H4 (cell line): ENCODE results near the gene CRCP. TPM values are rescaled to one million over a fixed set of nuclear protein-coding genes. Genes with fewer than 3 reads are reported as not detected.
"Not testable (repeated sequence)": the region's sequence is repeated elsewhere in the genome, so short reads cannot be mapped to it uniquely, and the experiment has no call there.

Experiments
- DNase-seq: peaks from one replicate; pipeline ENCODE4 v3.0.0-alpha.2; 2015; ENCODE audit warnings: low spot score
- total RNA-seq: library from RNA; depleted of rRNA; stranded (reverse); fragments of >200 nt; shearing (Covaris generic); gene quantifications from 2 replicates; pipeline ENCODE4 v1.2.3, GENCODE V29; 2014; rRNA removed

The CRCP gene
- total RNA-seq, result 55.2 and 74.7 TPM in 2 replicates

DNA sequence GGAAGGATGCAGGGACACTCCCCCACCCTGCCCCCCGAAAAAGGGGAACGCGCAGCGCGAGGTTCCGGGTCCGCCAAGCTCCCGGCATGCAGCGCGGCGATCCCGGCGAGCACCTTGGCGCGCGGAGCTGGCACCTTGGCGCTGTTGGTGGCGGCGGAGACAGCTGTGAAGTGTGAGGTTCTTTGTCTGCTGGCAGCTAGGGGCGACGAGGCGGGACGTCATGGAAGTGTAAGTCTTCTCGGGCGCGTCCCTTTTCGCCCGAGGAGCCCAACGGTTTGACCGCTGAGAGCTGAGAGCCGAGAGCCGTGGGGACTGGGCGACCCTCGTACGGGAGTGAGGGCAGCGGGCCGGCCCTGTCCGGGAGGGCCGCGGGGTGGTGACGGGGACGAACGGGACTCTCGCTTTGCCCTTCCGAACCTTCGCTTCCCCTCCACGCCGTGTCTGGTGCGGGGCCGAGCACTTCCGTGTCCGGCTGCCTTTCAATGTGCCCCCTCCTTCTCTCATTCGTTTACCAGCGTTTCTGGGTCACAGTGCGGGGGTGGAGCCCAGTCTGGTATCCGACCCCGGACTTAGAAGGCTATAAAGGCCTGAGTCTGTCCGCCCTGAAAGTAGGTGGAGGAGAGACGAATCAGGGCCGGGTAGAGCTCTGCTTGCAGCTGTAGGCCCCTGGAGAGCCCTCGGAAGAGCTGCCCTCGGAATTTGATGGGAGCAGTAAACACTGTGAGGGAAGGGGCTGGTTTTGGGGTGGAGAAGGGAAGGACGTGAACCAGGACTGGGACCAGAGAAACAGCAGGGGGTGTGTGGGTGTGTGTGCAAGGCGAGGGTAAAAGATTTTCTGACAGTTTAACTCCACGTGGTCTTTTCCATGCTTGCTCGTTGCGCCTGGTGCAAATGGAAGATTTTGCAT lies at the start of gene CRCP:
Gene CRCP (plus strand): TSS at position 105 of the 907 bp plus-strand sequence. CDS start 116 bp downstream, at position 221.
- DNase-seq, result peak; percentile 79

DNA sequence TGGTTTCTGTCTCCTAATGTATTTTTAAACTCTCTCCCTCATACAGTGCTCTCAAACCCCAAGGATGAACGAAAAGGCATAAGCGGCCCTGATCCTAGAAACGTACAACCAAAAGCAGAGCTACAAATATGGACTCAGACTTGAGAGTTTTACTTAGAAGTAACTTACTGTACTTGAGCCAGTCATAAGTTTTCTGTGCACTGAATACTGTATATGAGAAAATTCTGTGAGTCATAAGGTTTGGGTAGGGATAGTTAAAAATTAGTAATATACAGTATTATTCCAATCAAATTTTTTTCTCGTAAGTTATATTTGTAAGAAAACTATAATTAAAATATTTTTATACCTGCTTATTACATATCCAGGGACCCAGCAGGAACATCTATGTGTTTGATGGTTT lies 44.9 kb upstream of the CRCP start:
- DNase-seq, result no peak

DNA sequence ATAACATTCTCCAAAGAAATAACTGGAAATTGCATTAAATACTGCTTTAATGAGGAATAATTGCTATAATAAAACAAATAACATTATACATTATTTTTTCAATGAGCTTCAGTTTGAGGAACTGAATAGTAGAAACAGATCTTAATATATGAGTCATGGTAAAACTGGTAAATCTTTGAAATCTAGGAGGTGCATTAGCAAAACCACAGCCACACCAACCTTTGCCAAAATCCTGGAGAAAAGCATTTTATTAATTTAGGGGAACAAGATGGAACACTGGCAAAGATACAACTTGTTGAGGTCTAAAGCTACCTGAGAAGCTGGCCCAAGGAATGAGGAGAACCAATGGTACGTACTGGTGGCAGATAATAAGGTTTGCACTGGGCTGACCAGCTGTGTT lies 44.4 kb upstream of the CRCP start:
- no peak for DNase-seq

DNA sequence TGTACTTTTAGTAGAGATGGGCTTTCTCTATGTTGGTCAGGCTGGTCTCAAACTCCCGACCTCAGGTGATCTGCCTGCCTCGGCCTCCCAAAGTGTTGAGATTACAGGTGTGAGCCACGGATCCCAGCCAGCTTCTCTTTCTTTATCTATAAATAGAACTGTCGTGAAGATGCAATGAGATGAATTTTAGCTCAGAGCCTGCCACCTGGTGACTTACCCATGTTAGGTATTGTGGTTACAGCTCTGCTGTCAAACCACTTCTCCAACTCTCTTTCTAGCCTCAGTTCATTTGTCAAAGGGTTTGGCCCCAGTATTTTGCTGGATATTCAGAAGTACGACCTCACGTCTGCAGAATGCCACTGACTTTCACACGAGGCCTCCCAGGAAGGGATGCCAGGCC lies 42.4 kb upstream of the CRCP start:
- DNase-seq, result not testable (repeated sequence)

DNA sequence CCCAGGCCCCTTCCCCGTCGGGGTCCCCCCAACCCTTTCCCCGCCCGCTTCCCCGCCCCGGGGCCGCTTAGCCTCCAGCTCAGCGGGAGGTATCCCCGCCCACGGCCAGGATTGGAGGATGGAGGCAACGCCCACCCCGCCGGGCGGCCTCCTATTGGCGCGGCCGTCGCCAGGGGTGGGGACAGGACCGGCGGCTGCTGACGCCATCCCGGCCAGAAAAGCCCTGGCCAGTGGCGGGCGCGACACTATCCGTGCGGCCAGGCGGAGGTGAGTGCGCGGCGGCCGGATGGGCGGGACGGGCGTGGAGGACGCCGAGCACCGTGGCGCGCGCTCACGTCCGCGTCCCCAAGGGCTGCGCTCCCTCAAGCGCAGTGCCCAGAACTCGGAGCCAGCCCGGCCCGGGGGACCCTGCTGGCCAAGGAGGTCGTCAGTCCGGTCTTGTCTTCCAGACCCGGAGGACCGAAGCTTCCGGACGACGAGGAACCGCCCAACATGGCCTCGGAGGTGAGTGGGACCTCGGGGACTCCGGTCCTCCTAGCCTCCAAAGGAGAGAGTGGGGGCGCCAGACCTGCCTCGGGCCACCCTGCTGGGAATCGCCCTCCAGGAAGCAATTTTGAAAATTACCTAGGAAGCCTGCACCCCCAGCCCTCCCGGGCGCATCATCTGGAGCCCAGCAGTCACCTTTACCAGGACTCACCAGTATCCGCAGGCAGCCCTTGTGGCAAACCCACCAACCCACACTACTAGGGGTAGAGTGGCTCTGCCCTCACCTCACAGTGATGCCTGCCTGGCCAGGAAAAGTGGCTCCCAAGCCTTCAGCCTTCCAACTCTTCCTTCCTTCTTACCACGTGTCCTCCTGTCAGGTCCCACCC lies 38.8 kb upstream of the CRCP start, which contains the start of gene ASL:
Gene ASL (plus strand): TSS at position 230 of the 872 bp plus-strand sequence. CDS start 263 bp downstream, at position 493.
- DNase-seq, result peak; percentile 90

DNA sequence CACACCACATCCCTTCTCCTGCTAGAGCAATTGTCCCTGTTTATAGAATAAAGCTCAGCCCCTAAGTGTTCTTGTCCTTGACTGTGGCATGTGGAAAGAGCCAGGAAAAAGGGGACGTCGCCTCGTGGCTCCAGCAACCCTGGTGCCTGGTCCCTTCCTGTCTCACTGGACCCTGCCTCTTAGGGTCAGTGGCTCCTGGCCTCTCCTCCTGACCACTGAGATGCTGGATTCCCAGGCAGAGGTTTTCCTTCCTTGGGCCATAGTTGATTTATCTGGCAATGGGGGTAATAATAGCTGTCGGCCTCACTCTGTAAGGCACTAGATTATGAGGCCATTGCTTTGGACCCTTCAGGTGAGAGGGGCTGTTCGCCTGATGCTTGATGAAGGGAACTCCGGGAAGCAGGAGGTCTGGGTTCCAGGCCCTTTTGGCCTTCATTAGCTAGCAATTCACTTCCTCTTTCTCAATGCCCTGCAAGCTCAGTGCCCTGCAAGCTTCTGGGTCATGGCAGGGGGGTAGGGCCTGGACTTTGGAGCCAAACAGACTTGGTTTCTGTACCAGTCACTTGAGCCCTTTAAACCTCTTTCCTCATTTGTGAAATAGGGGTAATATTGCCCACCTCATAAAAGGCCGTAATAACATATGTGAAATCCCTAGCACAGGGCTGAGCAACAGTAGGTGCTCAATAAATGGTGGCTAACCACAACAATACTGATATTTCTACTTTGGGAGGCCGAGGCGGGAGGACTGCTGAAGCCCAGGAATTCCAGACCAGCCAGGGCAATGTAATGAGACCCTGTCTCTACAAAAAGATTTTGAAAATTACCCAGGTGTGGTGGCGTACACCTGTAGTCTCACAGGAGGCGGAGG lies 38.0 kb upstream of the CRCP start:
- no peak for DNase-seq

DNA sequence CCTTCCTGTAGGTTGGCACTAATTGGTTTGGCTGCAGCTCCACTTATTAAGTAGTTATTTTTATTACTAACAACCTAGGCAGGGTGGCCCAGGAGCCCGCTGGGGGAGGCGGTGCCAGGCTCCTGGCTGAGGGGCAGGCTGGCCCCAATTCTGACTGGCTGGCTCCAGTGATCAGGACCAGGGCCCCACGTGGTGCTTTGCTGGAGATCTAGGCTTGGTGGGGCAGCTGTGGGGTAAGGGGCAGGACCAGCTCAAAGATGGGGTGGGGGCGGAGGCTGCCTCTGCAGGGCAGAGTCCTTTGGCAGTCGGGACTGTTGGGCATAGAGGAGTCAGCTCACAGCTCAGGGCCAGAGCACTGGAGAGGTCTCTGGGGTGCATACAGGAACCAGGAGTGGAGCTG lies 36.6 kb upstream of the CRCP start:
- DNase-seq, result no peak

DNA sequence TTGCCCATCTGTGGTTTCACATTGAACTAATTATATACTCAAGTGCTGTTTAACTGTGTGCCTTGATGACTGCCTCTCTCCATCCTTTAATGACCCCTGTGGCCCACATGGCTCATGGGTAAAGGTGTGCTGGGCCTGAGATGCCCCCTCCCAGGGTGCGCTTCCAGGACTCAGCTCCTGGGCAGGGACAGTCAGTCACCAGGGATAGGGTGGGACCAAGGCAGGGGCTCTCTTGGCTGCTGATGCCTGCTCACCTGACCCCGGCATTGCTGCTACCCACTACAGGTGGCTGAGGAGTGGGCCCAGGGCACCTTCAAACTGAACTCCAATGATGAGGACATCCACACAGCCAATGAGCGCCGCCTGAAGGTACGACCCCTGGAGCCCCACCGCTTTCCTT lies 32.6 kb upstream of the CRCP start:
- no peak for DNase-seq

DNA sequence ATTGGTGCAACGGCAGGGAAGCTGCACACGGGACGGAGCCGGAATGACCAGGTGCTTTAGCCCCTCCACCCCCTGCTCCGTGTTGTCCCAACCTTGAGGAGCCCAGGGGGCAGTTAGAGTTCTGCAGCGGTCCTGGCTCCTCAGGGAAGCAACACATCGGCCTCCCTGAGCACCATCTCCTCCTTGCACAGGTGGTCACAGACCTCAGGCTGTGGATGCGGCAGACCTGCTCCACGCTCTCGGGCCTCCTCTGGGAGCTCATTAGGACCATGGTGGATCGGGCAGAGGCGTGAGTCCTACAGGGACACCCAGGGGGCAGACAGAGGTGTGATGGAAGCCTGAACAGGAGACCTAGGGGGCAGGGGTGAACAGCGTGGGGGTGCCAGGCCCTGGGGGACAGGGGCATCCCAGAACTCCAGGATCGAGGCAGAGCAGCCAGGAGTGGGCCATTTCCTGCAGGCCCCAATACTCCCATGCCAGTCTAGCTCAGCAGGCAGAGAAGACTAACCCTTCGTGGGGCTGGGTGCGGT lies 31.7 kb upstream of the CRCP start:
- no peak for DNase-seq

DNA sequence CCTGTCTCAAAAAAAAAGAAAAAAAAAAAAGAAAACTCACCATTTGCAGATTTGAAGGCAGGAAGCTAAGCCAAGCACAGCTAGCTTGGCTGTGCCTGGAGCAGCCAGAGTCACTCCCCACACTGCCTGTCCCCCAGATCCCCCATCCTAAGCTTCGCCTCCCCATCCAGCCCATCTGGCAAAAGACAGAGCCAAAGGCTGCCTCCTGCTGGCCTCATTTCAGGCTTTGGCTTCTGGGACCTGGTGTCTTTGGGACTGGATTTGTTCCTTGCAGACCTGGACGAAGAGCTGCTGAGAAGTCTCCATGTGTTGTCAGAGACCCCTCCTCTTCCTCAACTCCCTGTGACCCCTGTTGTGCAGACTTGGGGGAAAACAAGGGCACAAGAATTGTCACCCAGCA lies 31.0 kb upstream of the CRCP start:
- DNase-seq, result no peak

DNA sequence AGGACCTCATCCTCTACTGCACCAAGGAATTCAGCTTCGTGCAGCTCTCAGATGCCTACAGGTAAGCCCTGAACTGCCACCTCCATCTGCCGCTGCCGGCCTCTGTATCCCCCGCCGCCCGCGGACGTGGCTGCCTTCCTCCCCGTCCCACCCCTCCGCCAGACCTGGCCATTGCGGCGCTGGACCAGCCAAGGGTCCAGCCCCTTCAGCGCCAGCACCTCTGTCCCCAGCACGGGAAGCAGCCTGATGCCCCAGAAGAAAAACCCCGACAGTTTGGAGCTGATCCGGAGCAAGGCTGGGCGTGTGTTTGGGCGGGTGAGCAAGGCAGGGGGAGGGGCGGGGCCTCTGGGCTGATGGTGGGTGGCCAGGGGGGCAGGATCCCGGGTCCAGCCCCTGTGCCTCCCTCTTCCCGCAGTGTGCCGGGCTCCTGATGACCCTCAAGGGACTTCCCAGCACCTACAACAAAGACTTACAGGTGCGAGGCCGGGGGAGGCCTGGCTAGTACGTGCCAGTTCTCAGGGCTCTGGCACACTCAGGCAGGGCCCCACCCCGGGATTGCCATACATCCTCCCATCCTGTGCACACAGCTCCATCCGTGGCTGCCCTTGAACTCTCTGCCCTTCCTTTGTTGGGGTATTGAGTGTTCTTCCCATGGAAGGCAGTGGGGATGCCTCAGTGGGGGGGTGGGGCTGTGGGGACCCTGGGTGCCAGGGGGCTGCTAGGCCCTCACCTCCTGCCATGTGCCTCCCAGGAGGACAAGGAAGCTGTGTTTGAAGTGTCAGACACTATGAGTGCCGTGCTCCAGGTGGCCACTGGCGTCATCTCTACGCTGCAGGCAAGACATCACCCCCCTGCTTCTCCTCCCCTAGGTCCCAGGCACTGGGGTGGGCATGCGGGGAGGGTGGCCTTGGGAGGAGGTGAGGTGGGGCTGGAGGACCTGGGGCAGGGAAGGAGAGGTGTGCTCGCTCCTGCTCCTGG lies 25.5 kb upstream of the CRCP start:
- no peak for DNase-seq

DNA sequence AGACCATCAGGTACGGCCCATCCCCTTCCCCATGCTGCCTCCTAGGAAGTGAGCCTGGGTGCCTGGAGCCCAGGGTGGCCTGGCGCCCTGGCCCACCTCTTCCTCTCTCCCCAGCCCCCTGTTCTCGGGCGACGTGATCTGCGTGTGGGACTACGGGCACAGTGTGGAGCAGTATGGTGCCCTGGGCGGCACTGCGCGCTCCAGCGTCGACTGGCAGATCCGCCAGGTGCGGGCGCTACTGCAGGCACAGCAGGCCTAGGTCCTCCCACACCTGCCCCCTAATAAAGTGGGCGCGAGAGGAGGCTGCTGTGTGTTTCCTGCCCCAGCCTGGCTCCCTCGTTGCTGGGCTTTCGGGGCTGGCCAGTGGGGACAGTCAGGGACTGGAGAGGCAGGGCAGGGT lies 22.0 kb upstream of the CRCP start:
- DNase-seq, result no peak

DNA sequence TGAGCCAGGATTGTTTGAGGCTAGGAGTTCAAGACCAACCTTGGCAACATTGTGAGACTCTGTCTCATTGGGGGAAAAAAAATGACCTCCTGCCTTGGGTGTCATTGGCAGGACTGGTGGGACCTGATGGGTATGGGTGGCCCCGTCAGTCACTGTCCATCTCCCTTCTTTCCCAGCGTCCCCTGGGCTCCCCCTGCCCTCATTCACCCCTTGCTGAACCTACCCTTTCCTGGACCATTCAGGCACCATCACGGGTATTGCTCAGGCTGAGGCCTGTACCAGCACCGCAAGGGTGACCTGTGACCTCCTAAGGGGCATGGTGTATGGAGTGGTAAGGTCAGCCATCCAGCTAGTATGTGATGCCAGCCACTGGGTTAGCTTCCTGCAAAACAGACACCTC lies 19.6 kb upstream of the CRCP start:
- no peak for DNase-seq

DNA sequence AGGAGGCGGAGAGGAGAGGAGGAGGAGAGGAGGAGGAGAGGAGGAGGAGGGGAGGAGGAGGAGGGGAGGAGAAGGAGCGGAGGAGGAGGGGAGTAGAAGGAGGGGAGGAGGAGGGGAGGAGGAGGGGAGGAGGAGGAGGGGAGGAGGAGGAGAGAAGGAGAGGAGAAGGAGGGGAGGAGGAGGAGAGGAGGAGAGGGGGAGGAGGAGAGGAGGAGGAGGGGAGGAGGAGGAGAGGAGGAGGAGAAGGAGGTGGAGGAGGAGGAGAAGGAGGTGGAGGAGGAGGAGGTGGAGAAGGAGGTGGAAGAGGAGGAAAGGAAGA lies 15.5 kb upstream of the CRCP start:
- peak; percentile 77 for DNase-seq

DNA sequence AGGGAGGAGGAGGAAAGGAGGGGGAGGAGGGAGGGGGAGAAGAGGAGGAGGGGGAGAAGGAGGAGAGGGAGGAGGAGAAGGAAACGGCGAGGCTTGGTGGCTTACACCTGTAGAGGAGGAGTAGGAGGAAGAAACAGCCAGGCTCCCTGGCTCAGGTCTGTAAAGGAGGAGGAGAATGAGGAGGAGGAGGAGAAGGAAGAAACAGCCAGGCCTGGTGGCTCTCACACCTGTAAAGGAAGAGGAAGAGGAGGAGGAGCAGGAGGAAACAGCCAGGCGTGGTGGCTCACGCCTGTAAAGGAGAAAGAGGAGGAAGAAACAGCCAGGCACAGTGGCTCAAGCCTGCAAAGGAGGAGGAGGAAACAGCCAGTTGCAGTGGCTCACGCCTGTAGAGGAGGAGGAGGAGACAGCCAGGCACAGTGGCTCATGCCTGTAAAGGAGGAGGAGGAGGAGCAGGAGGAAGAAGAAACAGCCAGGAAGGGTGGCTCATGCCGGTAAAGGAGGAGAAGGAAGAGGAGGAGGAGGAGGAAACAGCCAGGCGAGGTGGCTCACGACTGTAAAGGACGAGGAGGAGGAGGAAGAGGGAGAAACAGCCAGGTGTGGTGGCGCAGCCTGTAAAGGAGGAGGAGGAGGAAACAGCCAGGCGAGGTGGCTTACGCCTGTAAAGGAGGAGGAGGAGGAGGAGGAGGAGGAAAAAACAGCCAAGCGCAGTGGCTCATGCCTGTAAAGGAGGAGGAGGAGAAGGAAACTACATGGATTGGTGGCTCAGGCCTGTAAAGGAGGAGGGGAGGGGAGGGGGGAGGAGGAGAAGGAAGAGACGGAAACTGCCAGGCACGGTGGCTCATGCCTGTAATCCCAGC lies 14.9 kb upstream of the CRCP start:
- DNase-seq, result peak; percentile 97

DNA sequence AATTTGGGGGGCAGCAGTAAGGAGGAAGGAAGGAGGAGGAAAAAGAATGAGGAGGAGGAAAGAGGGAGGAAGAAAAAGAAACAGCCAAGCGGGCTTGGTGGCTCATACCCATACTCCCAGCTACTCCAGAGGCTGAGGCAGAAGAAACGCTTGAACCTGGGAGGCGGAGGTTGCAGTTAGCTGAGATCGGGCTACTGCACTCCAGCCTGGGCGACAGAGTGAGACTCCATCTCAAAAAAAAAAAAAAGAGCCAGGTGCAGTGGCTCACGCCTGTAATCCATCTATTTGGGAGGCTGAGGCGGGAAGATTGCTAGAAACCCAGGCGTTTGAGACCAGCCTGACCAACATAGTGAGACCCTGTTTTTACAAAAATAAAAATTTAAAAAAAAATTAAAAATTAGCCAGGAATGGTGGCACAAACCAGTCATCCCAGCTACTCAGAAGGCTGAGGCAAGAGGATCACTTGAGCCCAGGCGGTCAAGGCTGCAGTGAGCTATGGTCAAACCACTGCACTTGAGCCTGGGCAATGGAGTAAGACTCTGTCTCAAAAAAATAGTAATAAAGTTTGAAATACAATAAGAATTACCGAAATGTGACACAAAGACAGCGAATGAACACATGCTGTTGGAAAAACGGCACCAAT lies 14.1 kb upstream of the CRCP start:
- DNase-seq, result no peak

DNA sequence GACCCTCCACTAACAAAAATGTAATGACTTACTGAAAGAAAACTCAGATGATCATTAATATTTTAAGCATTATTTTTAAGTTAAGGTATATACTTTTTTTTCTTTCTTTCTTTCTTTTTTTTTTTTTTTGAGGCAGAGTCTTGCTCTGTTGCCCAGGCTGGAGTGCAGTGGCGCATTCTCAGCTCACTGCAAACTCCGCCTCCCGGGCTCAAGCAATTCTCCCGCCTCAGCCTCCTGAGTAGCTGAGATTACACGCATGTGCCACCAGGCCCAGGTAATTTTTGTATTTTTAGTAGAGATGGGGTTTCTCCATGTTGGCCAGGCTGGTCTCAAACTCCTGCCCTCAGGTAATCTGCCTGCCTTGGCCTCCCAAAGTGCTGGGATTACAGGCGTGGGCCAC lies 12.5 kb upstream of the CRCP start:
- not testable (repeated sequence) for DNase-seq

DNA sequence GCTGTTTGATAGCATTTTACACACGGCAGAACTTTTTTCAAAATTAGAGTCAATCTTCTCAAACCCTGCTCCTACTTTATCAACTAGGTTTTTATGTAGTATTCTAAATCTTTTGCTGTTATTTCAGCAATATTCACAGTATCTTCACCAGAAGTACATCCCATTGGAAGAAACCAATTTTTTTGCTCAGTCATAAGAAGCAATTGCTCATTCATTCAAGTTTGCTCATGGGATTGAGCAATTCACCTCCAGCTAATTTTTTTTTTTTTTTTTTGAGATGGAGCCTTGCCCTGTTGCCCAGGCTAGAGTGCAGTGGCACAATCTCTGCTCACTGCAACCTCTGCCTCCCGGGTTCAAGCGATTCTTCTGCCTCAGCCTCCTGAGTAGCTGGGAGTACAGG lies 10.7 kb upstream of the CRCP start:
- DNase-seq, result not testable (repeated sequence)

DNA sequence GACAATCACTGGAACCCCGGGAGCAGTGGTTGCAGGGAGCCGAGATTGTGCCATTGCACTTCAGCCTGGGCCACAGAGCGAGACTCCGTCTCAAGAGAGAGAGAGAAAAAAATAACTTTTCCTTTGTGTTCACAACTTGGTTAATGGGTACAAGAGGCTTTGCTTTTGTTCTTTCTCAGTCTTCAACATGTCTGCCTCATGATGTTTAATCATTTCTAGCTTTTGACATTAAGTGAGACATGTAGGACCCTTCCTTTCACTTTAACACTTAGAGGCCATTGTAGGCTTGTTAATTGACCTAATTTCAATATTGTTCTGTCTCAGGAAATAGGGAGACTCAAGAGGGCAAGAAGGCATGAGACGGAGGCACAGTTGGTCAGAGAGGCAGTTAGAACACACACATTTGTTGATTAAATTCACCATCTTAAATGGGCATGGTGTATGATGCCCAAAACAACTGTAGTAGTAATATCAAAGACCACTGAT lies 9.3 kb upstream of the CRCP start:
- DNase-seq, result no peak
